ENCODE data around the gene OR51L1. TPM values are rescaled to one million over a fixed set of nuclear protein-coding genes. Genes with fewer than 3 reads are reported as not detected.

The OR51L1 gene
- polyA plus RNA-seq, 3 donors: 0.01 to 0.15 (median 0.13) TPM

GRCh38 chr11:5046754-5047330, 52.2 kb downstream of the OR51L1 start:
- DNase-seq: no peak

Other genes with a start within 250 kb of the OR51L1 start
- gene OR51F1, start 224.9 kb upstream of the OR51L1 start, polyA plus RNA-seq (ENCODE audit: insufficient read length in 3 of 3): not detected
- not detected for gene OR52R1, start 190.5 kb upstream of the OR51L1 start, polyA plus RNA-seq (ENCODE audit: insufficient read length in 3 of 3)
- not detected for gene OR51F2, start 173.5 kb upstream of the OR51L1 start, polyA plus RNA-seq (ENCODE audit: insufficient read length in 3 of 3)
- not detected for gene OR51S1, start 145.6 kb upstream of the OR51L1 start, polyA plus RNA-seq (ENCODE audit: insufficient read length in 3 of 3)
- not detected for gene OR51T1, start 113.0 kb upstream of the OR51L1 start, polyA plus RNA-seq (ENCODE audit: insufficient read length in 3 of 3)
- gene OR51A7, start 91.1 kb upstream of the OR51L1 start, polyA plus RNA-seq (ENCODE audit: insufficient read length in 3 of 3): not detected
- not detected for gene OR51G2, start 75.5 kb upstream of the OR51L1 start, polyA plus RNA-seq (ENCODE audit: insufficient read length in 3 of 3)
- not detected for gene OR51G1, start 70.5 kb upstream of the OR51L1 start, polyA plus RNA-seq (ENCODE audit: insufficient read length in 3 of 3)
- under 1 TPM in 1 of 3 donors, not detected in 2; 0.10 TPM for gene OR51A4, start 47.2 kb upstream of the OR51L1 start, polyA plus RNA-seq (ENCODE audit: insufficient read length in 3 of 3)
- gene OR51A2, start 39.1 kb upstream of the OR51L1 start, polyA plus RNA-seq (ENCODE audit: insufficient read length in 3 of 3): not detected
- not detected for gene OR52J3, start 51.7 kb downstream of the OR51L1 start, polyA plus RNA-seq (ENCODE audit: insufficient read length in 3 of 3)
- gene OR52E2, start 64.8 kb downstream of the OR51L1 start, polyA plus RNA-seq (ENCODE audit: insufficient read length in 3 of 3): not detected
- gene OR52E1, start 74.7 kb downstream of the OR51L1 start, polyA plus RNA-seq (ENCODE audit: insufficient read length in 3 of 3): not detected
- gene OR52A5, start 143.5 kb downstream of the OR51L1 start, polyA plus RNA-seq (ENCODE audit: insufficient read length in 3 of 3): not detected
- gene OR52A1, start 159.9 kb downstream of the OR51L1 start, polyA plus RNA-seq (ENCODE audit: insufficient read length in 3 of 3): under 1 TPM; 0.01 to 0.04 (median 0.03) TPM
- gene OR51V1, start 205.8 kb downstream of the OR51L1 start, polyA plus RNA-seq (ENCODE audit: insufficient read length in 3 of 3): not detected
- gene HBB, start 232.2 kb downstream of the OR51L1 start, polyA plus RNA-seq (ENCODE audit: insufficient read length in 3 of 3): 100 to 1,000 TPM; 107 to 153 (median 133) TPM
- 1 to 10 TPM in 1 of 3 donors, under 1 TPM in 2; 0.68 to 1.1 (median 0.93) TPM for gene HBD, start 239.6 kb downstream of the OR51L1 start, polyA plus RNA-seq (ENCODE audit: insufficient read length in 3 of 3)

Measured in renal pelvis (tissue), 4 donors.